ELF-1 (cell line): ENCODE measurements around the gene B9D1.

Source experiments
- DNase-seq: peaks from one replicate; pipeline ENCODE4 v3.0.0-alpha.2; 2016; ENCODE audit warnings: low read depth, low spot score

Gene B9D1

GRCh38 chr17:19320876-19321275 is 41.6 kb downstream of the B9D1 start:
- no peak for DNase-seq

- no peak for DNase-seq
Observed at GRCh38 chr17:19319771-19320505, 42.6 kb downstream of the B9D1 start.

- DNase-seq, result no peak
Observed at GRCh38 chr17:19318611-19319010, 43.9 kb downstream of the B9D1 start.

- peak; percentile 93 for DNase-seq
Observed at GRCh38 chr17:19317359-19318095, 45.0 kb downstream of the B9D1 start.

GRCh38 chr17:19316761-19317358 is 45.7 kb downstream of the B9D1 start:
- DNase-seq, result no peak

- DNase-seq, result no peak
Observed at GRCh38 chr17:19315104-19315503, 47.4 kb downstream of the B9D1 start.

GRCh38 chr17:19313746-19314651 is 48.5 kb downstream of the B9D1 start:
- DNase-seq, result no peak

- no peak for DNase-seq
Observed at GRCh38 chr17:19313066-19313745, 49.3 kb downstream of the B9D1 start.

GRCh38 chr17:19312406-19312805 is 50.1 kb downstream of the B9D1 start:
- DNase-seq, result no peak

- DNase-seq, result peak; percentile 29
Observed at GRCh38 chr17:19311421-19312215, 50.9 kb downstream of the B9D1 start.

- no peak for DNase-seq
Observed at GRCh38 chr17:19311016-19311415, 51.5 kb downstream of the B9D1 start.

GRCh38 chr17:19310151-19310550 is 52.4 kb downstream of the B9D1 start:
- no peak for DNase-seq

GRCh38 chr17:19309701-19310100 is 52.8 kb downstream of the B9D1 start:
- peak; percentile 56 for DNase-seq

GRCh38 chr17:19308398-19308797 is 54.1 kb downstream of the B9D1 start:
- no peak for DNase-seq

GRCh38 chr17:19307521-19307920 is 55.0 kb downstream of the B9D1 start:
- no peak for DNase-seq

GRCh38 chr17:19306160-19307111 is 56.1 kb downstream of the B9D1 start:
- DNase-seq, result no peak

- no peak for DNase-seq
Observed at GRCh38 chr17:19305761-19306159, 56.8 kb downstream of the B9D1 start.

GRCh38 chr17:19305256-19305655 is 57.3 kb downstream of the B9D1 start:
- no peak for DNase-seq

- no peak for DNase-seq
Observed at GRCh38 chr17:19304751-19305150, 57.8 kb downstream of the B9D1 start.
